GM19452 (cell line): Measurements from ENCODE around the gene CA12.

Source experiments
- ATAC-seq: cut with Tn5 transposase; IDR thresholded peaks from one replicate; pipeline ENCODE4 v1.9.1; 2021; ENCODE audit not compliant: unreplicated experiment

CA12 gene

DNA sequence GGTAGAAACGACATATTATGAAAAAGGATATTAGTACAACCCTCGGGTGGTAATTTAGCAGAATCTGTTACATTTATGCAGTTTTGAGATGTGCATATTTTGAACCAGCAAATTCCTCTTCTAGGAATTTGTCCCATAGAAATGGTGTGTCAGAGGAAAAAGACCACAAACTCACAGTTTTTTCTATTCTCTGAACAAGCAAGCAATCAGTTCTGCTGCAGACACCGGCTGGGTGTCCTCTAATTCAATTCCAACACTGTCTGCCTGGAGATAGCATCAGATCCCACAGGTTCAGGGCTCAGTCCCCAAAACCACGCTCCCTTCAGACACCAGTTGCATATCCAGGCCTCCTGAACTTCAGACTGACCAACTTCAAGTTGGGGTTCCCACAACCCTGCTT is 67.8 kb downstream of the CA12 start:
- no peak for ATAC-seq

DNA sequence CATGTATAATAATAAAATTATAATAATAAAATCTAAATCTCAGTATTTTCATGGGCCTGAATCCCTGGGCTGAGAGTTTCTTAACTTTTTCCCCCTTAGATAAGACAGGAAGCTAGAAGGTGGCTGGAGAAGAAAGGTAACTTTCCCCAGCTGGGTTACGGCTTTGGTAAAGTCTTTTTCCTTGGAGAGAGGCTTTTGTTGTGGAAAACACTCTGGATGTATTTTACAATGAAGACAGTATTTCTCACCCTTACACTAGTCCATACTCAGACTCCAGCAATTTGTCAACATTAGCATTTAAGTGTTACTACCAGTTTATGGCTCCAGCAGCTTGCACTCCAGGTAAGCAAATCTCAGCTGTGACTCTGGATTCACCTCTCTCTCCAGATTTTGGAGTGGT is 69.4 kb downstream of the CA12 start:
- ATAC-seq = no peak

DNA sequence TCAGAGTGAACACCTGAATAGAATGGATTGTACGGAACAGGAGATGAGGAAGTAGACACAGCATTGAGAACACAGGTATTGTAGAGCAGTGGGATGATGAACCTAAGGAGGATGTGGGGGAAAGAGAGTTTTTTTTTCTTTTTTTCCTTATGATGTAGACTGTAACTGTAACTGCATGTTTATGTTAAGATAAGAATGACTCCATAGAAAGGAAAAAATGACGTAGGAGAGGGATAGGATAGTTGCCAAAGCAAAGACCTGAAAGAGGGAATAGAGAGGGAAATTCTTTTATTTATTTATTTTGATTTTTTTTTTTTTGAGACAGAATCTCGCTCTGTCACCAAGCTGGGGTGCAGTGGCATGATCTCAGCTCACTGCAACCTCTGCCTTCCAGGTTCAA is 71.0 kb downstream of the CA12 start:
- ATAC-seq = no peak

DNA sequence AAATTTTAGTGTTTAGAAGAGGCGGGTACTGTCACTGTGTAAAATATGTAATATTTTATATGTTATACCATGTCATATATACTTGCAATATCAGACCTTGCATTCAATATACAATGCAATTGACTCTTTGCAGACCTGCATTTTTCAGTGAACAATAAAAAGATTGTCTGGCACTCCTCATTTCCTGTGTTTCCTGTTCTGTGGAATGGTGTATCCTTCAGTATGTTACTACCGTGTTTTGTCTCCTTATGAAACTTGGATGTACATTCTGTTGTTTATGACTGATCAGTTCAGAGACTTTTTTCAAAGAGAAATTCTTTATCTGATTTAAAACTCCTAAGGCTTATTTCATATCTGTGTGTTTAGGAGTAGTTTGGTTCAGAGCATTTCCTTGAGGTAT is 72.7 kb downstream of the CA12 start:
- ATAC-seq = no peak

DNA sequence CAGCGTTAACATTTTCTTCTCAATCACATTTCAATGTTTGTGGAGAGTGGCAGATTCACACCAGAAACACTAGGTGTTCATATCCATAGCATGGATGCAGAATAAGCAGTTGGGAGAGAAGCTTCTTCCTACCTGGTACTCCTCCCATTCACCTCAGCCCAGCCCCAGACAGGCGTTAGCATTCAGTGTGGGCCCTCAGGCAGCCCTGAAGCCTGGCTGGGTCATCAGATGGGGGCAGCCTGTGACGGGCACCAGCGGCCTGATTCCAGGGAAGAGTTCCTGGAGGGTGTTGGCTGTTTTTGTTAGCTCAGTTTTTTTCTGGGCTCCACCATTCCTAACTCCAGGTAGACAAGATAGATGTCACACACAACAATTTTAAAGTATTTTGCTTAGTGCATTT is 73.2 kb downstream of the CA12 start:
- no peak for ATAC-seq

DNA sequence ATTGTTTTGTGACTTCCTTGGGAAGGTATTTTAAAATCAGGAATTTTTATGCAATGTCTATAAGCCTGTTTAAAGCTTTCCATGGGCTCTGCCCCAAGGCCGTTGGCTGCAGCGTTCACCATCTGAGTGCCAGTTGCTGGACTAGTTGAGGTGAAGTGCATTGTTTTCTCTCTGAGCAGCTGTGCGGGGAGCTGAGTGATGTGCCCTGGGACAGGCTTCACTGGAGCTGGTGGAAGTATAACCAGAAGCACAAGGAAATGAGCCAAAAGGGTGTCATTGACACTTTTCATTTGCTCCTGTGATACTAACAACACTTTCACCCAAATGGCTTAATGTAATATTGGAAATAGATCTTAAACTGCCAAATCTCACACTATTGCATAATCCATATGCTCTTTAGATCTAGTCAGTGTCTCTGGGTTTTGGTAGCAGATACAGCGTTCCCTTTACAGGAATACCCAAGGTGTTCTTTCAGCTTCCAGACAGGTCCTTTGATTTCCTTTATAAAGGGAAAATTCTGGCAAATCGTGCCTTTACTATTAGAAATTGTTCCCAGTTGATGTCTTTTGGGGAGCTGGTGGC is 75.1 kb downstream of the CA12 start:
- no peak for ATAC-seq

DNA sequence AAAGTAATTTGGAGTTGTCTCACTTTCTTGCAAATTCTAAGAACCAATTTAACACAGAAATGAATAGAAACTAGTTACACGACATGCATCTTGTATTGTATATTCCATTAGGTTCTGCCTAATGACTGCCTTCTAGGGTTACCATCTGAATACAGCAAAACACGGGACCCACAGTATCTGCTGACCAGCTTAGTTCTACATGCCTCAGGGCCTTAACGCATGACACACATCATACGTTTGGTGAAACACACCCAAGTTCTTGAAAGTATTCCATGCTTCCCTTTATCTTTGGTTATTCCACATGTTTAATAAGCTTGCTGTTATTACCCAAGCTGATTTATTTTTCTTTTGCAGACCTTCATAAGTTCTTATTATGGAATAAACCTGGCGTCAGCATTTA is 76.4 kb downstream of the CA12 start:
- ATAC-seq = no peak

DNA sequence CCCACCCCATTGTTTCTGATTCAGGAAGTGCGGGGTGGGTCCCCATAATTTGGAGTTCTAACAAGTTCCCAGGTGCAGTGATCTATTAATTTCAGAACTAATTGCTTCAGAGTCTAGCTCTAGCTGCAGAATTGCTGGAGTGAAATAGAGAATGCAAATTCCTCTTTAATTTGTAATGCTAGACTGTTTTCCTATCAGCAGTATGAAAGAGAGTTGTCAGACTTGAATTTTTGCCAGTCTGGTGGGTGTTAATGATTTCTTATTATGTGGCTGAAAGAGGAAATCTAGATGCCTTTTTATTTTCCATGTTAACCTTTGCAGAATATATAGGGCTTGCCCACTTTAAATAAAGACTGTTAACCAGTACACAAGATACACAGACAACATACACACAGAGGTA is 80.6 kb downstream of the CA12 start:
- no peak for ATAC-seq

DNA sequence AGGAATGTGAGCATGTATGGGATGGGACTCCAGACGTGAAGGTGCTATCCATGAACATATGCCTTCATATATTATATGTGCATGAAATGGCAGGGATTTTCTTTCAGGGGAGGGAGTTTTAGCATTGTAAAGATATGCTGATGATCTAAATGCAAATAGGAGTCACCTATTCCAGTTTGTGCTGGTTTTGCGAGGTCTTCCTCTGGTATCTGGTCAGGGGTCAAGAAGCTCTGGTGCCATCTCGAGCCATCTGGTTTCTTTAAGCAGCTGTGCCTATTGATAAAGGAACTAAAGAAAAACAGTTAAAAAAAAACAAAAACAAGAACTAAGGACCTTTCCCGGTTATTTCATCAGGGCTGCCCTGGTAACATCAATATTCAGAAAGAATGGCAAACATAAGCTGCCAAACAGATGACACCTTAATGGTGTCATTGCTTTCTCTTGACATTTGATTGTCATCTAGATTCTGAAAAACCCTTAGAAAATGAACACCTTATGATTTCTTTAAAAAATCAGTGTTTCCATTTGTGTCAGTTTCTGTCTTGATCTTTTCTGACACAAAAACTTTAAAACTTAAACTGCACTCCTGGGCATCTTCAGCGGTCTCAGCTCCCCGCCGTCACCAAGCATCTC is 81.6 kb downstream of the CA12 start:
- no peak for ATAC-seq

DNA sequence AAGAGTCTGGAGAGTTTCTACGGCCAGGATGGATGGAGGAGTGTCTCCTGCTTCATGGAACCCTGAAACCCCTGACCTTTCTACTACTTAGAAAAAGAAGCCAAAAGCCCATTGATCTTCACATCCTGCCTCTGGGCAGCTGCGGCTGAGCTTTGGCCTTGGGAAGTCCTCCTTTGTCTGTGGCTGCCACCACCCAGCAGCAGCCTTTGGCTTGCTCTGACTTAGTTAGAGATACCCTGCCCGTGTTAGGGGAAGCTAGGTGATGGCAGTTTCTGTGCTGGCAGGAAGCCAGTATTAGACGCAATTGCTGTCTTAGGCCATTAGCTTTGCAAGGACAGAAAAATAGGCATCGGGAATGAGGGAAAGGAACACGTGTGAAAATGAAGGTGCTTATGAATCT is 85.5 kb downstream of the CA12 start:
- ATAC-seq = no peak

DNA sequence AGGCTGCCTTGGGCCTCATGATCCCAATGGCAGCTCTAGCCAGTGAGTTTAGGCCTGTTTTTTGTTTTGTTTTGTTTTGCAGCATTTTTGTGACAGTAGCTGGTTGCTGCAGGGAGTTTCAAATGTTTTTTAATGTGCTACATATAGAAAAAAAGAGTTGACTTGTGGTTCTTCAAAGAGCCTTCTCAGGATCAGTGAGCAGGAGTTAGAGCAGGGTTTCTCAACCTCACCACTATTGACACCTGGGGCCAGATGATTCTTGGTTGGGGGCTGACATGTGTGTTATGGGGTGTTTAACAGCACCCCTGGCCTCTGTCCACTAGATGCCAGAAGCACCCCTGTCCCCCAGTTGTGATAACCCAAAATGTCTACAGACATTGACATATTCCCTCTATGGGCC is 86.3 kb downstream of the CA12 start:
- no peak for ATAC-seq

DNA sequence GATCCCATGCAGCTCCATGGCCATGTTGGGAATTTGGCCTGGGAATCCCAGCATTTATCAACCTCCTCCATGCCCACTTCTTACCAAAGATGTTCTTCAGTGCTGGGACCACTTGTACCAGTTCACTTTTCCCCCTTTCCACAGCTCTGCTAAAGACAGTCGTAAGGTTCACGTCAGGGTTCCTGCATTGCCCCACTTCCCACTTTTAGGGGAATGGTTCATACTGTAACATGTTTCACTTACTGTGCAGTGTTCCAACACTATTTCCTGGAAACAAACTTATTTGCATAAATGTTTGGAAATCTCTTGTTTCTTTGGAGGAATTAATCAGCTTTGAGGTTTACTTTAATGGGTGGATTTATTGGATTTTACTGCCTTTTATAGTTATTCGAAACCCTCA is 87.3 kb downstream of the CA12 start:
- no peak for ATAC-seq

DNA sequence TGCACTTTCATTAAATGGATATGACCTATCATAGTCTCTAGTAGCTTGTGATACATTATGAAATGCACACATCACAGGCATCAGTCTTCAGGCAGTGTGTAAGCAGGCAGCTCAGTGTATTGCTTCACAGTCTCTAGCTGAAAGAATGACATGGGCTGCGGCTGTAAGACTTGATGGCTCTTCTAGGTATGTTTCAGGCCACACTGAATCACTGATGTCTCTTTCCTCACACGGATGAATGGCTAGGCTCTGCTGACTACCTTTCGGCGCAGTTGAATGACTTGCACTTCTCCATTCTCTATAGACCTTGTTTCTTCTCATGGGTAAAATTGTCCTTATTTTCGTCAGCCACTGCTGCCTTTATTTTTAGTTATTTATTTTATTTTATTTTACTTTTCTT is 88.9 kb downstream of the CA12 start:
- no peak for ATAC-seq

DNA sequence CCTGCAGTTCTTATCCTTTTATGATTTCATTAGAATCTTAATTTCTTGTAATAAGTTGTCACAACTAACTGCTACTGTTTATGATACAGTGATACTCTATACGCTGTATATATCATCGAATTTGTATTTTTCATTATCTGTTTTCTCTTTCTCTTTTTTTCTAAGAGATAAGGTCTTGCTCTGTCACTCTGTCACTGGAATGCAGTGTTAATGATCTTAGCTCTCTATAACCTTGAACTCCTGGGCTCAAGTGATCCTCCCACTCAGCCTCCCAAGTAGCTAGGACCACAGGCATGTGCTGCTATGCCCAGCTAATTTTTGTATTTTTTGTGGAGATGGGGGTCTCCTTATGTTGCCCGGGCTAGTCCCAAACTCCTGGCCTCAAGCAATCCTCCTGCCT is 89.4 kb downstream of the CA12 start:
- no peak for ATAC-seq

DNA sequence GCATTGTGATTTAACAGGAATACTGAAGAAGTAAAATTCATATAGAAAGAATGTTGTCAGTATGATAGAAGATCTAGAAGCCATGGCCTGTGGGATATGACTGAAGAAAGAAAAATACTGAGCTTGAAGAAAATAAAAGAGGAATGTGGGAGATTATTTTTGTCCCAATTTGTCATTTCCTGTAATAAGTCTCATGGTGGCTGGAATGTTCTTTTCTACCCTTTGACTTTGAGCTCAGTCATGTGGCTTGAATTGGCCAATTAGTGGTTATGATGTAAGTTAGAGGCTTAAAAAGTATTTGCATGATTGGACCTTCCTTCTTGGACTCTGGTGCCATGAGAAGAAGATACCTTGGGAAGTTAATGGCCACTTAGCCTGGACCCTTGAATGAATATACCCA is 90.1 kb downstream of the CA12 start:
- ATAC-seq = no peak

DNA sequence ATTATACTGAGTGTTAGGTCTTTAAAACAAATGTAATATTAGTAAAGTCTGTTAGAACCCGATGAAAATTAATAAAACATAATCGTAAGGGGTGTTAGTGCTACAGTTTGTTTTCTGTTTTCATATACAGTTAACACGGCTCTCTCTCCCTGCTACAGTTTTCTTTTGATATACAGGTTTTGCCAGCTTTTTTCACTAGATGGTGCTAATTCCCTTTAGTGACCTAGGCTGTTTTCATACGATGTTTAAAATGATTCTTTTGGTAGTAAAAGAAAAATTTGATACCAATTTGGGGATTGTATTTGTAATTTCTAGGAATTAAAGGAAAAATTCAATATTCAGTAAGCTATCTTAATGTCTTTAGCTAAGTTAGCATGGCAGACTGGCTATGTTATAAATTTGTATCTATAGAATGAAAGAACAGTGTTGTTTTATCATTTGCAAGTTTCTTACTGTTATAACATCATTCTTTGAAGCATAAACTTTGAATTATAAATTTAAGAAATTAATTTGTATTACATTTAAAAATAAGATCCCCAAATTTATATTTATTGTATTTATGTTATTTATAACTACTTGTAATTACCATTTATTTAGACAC is 92.8 kb downstream of the CA12 start:
- ATAC-seq = no peak

DNA sequence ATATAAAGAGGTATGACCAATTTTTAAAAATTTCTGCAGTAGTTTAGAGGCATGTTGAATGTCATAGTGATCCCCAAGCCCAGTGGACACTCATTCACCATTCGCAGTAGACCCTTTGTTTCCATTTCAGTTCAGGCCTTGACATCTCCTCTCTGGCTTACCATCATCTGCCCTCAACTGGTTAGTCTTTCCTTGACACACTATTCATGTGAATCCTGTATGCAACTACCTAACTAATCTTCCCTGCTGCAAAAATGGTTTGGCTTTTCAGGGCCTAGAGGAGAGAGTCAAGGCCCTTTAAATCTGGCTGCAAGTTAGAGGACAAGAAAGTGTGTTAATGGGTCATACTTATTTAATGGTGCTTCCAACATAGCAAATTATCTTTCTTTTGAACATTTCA is 93.3 kb downstream of the CA12 start:
- no peak for ATAC-seq

DNA sequence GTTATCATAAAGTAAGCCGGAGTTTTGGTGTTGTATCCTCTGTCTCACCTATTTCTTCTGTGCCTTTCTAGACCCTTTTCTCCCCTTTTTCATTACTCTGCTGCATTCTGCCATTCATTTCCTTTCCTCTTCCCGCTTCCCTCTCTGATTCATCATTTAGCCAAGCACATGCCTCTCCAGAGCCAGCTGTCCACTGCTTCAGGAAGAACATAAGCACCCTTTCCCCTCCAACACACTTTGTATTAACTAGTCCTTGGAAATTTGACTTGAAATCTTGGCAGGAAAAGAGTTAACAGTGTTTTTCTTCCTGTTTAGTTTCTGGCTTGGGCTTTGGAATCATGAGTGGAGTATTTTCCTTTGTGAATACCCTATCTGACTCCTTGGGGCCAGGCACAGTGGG is 94.5 kb downstream of the CA12 start:
- no peak for ATAC-seq

DNA sequence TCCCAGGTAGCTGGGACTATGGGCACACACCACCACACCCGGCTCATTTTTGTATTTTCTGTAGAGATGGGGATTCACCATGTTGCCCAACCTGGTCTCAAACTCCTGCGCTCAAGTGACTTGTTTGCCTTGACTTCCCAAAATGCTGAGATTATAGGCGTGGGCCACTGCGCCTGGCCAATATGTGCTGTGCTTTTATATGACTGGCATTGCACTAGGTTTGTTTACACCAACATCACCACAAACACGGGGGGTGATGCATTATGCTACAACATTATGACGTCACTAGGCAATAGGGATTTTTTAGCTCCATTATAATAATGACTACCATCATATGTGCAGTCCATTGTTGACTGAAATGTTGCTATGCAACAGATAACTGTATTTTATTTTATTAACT is 97.3 kb downstream of the CA12 start:
- no peak for ATAC-seq

DNA sequence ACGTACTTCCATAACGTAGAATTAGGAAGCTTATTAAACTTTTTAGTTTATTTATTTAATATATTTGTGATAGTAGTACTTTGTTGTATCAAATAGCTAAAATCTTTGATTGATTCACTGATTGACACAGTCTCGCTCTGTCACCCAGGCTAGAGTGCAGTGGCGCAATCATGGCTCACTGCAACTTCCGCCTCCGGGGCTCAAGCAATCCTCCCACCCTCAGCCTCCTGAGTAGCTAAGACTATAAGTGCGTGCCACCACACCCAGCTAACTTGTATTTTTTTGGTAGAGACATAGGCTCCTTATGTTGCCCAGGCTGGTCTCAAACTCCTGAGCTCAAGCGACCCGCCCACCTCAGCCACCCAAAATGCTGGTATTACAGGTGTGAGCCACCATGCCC is 98.5 kb downstream of the CA12 start:
- no peak for ATAC-seq

DNA sequence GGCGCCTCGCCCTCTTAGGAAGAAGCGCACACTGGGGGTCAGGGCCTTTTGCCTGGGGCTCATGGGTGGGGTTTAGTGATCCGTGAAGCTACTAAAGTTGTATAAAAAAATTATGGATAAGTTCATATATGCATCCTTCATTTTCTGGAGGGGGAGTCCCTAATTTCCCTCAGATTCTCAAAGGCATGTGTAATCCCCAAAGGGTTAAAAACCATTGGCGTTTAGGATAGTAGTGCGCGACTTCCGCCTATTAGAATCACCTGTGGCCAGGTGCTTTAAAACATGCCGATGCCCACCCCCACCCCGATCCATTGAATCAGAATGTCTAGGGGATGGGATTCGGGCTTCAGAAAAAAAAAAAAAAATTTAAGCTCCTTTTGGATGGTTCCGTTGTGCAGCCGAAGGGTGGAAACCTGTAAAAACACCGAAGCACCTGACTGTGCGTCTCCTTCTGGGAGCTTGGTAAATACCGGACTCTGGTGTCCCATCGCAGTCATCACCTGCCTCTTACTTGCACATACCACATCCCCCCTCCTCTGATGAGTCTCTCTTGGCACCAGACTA is 103.7 kb downstream of the CA12 start:
- no peak for ATAC-seq

DNA sequence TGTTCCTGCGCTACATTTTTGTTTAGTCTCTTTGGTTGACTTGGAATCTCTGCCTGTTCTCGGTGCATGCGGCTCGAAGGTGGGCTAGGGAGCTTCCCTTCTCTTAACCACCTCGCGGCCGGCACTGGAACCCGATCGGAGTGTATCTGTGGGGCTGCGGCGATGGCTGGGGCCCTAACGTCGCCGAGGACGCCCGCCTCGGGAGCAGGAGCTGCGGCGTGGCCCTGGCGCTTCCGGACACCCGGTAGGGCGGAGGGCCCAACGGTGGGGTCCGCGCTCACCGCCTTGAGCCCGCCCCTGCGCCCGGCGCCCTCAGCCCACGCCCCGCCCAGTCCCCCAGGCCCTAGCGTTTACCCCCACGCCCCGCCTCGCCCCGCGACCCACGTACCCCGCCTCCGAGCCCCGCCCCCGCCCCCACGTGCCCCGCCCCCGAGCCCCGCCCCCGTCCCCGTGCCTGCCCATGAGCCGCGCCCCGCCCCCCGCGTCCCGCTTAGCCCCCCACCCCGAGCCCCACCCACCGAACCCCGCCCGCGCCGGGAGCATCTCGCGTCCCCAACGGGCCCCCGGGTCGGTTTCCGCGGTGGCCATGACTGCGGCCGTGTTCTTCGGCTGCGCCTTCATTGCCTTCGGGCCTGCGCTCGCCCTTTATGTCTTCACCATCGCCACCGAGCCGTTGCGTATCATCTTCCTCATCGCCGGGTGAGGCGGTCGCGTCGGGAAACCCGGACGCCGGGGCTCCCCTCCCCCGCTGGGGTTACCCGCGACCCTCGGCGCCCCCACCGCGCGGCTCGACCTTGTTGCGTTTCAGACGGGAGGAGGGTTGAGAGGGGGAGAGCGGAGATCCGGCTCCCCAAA is 104.4 kb downstream of the CA12 start, which contains the start of gene APH1B:
TSS of gene APH1B (plus strand) at position 568 of the 855 bp plus-strand sequence. CDS start at position 587, 19 bp downstream.
- peak; percentile 61 for ATAC-seq
